Fibroblast of pulmonary artery (primary cell): ENCODE results near the gene FBP1.

Source experiments
- DNase-seq: peaks from one replicate; pipeline ENCODE4 v3.0.0-alpha.2; 2010; ENCODE audit warnings: low read depth
- H3K4me3 ChIP-seq: replicated peaks from 2 replicates; pipeline ENCODE4 v1.5.1; 2011; ENCODE audit warnings: low read depth, mild to moderate bottlenecking, control low read depth, low read length, moderate library complexity
- TF ChIP-seq, protein P1 (sequence below): IDR thresholded peaks from 2 replicates; pipeline ENCODE4 v1.5.1; 2011; ENCODE audit warnings: mild to moderate bottlenecking, control low read depth, low read length, inconsistent platforms; ENCODE audit errors: missing control alignments

Gene FBP1

GRCh38 chr9:94666364-94667099, 27.2 kb upstream of the FBP1 start:
- no peak for DNase-seq
- no peak overlapping the region for H3K4me3 ChIP-seq
- TF ChIP-seq, protein P1, sequence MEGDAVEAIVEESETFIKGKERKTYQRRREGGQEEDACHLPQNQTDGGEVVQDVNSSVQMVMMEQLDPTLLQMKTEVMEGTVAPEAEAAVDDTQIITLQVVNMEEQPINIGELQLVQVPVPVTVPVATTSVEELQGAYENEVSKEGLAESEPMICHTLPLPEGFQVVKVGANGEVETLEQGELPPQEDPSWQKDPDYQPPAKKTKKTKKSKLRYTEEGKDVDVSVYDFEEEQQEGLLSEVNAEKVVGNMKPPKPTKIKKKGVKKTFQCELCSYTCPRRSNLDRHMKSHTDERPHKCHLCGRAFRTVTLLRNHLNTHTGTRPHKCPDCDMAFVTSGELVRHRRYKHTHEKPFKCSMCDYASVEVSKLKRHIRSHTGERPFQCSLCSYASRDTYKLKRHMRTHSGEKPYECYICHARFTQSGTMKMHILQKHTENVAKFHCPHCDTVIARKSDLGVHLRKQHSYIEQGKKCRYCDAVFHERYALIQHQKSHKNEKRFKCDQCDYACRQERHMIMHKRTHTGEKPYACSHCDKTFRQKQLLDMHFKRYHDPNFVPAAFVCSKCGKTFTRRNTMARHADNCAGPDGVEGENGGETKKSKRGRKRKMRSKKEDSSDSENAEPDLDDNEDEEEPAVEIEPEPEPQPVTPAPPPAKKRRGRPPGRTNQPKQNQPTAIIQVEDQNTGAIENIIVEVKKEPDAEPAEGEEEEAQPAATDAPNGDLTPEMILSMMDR: no peak

GRCh38 chr9:94665613-94666012, 26.3 kb upstream of the FBP1 start:
- TF ChIP-seq, protein P1: no peak
- DNase-seq: no peak
- H3K4me3 ChIP-seq: no peak overlapping the region

DNA sequence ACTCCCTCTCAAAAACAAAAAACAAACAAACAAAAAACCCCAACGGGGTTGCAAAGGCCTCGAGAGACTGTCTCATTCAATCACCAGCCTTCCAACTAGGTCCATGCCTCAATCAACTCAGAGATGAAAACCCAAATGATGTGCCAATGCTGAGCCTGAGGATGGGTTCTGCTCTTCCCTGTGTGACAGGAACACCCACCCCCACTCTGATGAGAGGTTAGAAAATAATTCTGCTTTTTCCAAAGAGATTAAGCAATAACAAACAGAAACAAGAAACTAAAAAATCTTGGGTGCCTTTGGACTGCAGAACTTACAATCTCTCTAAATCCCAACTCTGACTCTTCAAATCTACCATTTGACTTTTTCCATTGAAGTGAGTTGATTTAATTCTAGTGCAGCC, 25.5 kb upstream of the FBP1 start:
- TF ChIP-seq, protein P1: no peak
- no peak overlapping the region for H3K4me3 ChIP-seq
- no peak for DNase-seq

DNA sequence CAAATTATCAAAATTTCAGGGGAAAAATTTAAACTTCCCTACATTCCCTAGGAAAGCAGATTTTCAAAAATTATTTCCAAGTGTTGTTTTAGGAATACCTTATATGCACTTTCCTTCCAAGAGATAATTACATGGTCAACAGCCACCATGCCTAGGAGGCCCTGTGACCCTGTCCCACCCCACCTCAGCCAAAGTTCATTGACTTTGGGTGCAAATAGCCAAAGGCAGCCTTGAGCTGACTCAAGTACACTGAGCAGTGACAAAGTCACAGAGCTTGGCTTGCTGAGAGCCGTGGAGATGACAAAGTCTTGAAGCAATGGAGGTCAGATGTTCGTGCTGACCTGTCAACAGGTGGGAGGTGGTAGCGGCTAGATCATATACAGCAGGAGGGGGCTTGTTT, 24.3 kb upstream of the FBP1 start:
- H3K4me3 ChIP-seq: no peak overlapping the region
- TF ChIP-seq, protein P1: no peak
- no peak for DNase-seq

- DNase-seq: no peak
- TF ChIP-seq, protein P1: no peak
- H3K4me3 ChIP-seq: no peak overlapping the region
Observed at GRCh38 chr9:94663140-94663539, 23.8 kb upstream of the FBP1 start.

GRCh38 chr9:94657021-94657725, 17.9 kb upstream of the FBP1 start:
- no peak overlapping the region for H3K4me3 ChIP-seq
- TF ChIP-seq, protein P1: no peak
- no peak for DNase-seq
